HCT116 (cell line): ENCODE data around the gene MAPK8IP3. TPM values are rescaled to one million over a fixed set of nuclear protein-coding genes. Genes with fewer than 3 reads are reported as not detected.

Source experiments
- ATAC-seq: fragments of 200-7000 bp; cut with Tn5 transposase; 2 replicates; pipeline ENCODE4 v1.9.1; 2020; ENCODE audit warnings: mild to moderate bottlenecking, moderate library complexity
- BruUV-seq: library from RNA; stranded (reverse); fragments of 400-500 nt; replicated peaks from 2 replicates; lab custom pipeline; 2021; lab: Mats Ljungman, UMichigan
- CTCF ChIA-PET: fragments of 300-600 bp; sonication (Branson Sonifier 250); formaldehyde crosslinking; loops from one replicate; lab custom pipeline; 2021; ENCODE audit warnings: antibody characterized with exemption; lab: Charles Lee
- POLR2A ChIA-PET: fragments of 300-600, 350-600 bp; sonication (Branson Sonifier 250); formaldehyde crosslinking; loops from one replicate; lab custom pipeline; 2021; ENCODE audit warnings: antibody characterized with exemption; lab: Charles Lee
- RAD21 ChIA-PET, 2 experiments: fragments of 300-600 bp; sonication (Branson Sonifier 250); formaldehyde crosslinking; loops; one replicate each; lab custom pipeline; 2023; ENCODE audit warnings: low total read pairs in 2 of 2; ENCODE audit not compliant: uncharacterized antibody in 2 of 2, unreplicated experiment in 2 of 2, low non-redundant PET in 1 of 2; lab: Charles Lee
- DNase-seq: peaks from one replicate; pipeline ENCODE4 v3.0.0-alpha.2; 2010; ENCODE audit warnings: low read depth, low spot score
- H2AFZ ChIP-seq: fragments of 200-600 bp; shearing (Covaris generic), sonication (generic); 2 replicates; pipeline ENCODE4 v1.6.1; 2017; ENCODE audit warnings: low read depth, mixed run types, mixed read lengths, antibody characterized with exemption, low read length; ENCODE audit not compliant: poor library complexity, severe bottlenecking
- H3K27ac ChIP-seq: 2 replicates; pipeline ENCODE4 v1.5.1; 2012; ENCODE audit warnings: low read depth, low read length
- H3K27me3 ChIP-seq: fragments of 200-600 bp; sonication (generic); 2 replicates; pipeline ENCODE4 v1.6.1; 2016; ENCODE audit warnings: mixed run types, low read length, mixed read lengths; ENCODE audit not compliant: insufficient read depth
- H3K36me3 ChIP-seq, 2 experiments: fragments of 200-500 bp in 1 of 2; fragments of 200-600 bp in 1 of 2; sonication (Bioruptor generic) in 1 of 2; sonication (generic) in 1 of 2; 2 replicates each; pipeline versions ENCODE4 v1.5.1 to v1.6.1; 2014 to 2016; ENCODE audit warnings: low read length in 2 of 2, inconsistent platforms in 1 of 2, mixed read lengths in 1 of 2, mixed run types in 1 of 2; ENCODE audit not compliant: insufficient read depth in 2 of 2, control insufficient read depth in 1 of 2
- H3K4me1 ChIP-seq, 2 experiments: fragments of 200-600 bp in 1 of 2; sonication (generic) in 1 of 2; 2 replicates each; pipeline versions ENCODE4 v1.5.1 to v1.6.1; 2012 to 2017; ENCODE audit warnings: low read length in 2 of 2, inconsistent platforms in 1 of 2, mild to moderate bottlenecking in 1 of 2, mixed read lengths in 1 of 2, mixed run types in 1 of 2, moderate library complexity in 1 of 2; ENCODE audit not compliant: insufficient read depth in 2 of 2, control insufficient read depth in 1 of 2
- H3K4me2 ChIP-seq: fragments of 200-600 bp; sonication (generic); 2 replicates; pipeline ENCODE4 v1.6.1; 2017; ENCODE audit warnings: mixed run types, low read length, mixed read lengths
- H3K4me3 ChIP-seq, 2 experiments: fragments of 200-600 bp in 1 of 2; sonication (generic) in 1 of 2; replicated peaks in 1 of 2; 2 replicates each; pipeline ENCODE4 v1.5.1; 2011 to 2016; ENCODE audit warnings: low read length in 2 of 2, control low read depth in 1 of 2, low read depth in 1 of 2, mild to moderate bottlenecking in 1 of 2, mixed read lengths in 1 of 2, mixed run types in 1 of 2
- H3K79me2 ChIP-seq: fragments of 200-600 bp; sonication (generic); 2 replicates; pipeline ENCODE4 v1.6.1; 2017; ENCODE audit warnings: mild to moderate bottlenecking, mixed run types, low read length, moderate library complexity, mixed read lengths; ENCODE audit not compliant: insufficient read depth
- H3K9ac ChIP-seq: fragments of 200-600 bp; sonication (generic); 2 replicates; pipeline ENCODE4 v1.6.1; 2016; ENCODE audit warnings: low read length, mixed read lengths
- H3K9me2 ChIP-seq: fragments of 200-600 bp; sonication (generic), shearing (Covaris generic); 2 replicates; pipeline ENCODE4 v1.6.1; 2017; ENCODE audit warnings: mixed run types, mild to moderate bottlenecking, moderate library complexity; ENCODE audit not compliant: insufficient read depth
- H3K9me3 ChIP-seq, 2 experiments: fragments of 200-500 bp in 1 of 2; fragments of 200-600 bp in 1 of 2; sonication (Bioruptor generic) in 1 of 2; sonication (generic) in 1 of 2; 2 replicates each; pipeline ENCODE4 v1.6.1; 2014 to 2017; ENCODE audit warnings: low read length in 2 of 2, mixed read lengths in 2 of 2, inconsistent platforms in 1 of 2, low read depth in 1 of 2, mild to moderate bottlenecking in 1 of 2, mixed run types in 1 of 2, moderate library complexity in 1 of 2; ENCODE audit not compliant: control insufficient read depth in 1 of 2, insufficient read depth in 1 of 2
- H4K20me1 ChIP-seq: fragments of 200-600 bp; sonication (generic), shearing (Covaris generic); 2 replicates; pipeline ENCODE4 v1.6.1; 2017; ENCODE audit warnings: mixed run types, mild to moderate bottlenecking, moderate library complexity; ENCODE audit not compliant: insufficient read depth
- CBX3 ChIP-seq: IDR thresholded peaks from 2 replicates; pipeline ENCODE4 v1.6.1; 2012; ENCODE audit warnings: low read depth
- CEBPB ChIP-seq: IDR thresholded peaks from 2 replicates; pipeline ENCODE4 v1.6.1; 2012; ENCODE audit warnings: low read depth
- ELF1 ChIP-seq: IDR thresholded peaks from 2 replicates; pipeline ENCODE4 v1.6.1; 2012; ENCODE audit warnings: low read depth, borderline replicate concordance
- POLR2A ChIP-seq: IDR thresholded peaks from 2 replicates; pipeline ENCODE4 v1.7.0; 2011; ENCODE audit warnings: borderline replicate concordance; ENCODE audit not compliant: insufficient read depth, insufficient read length; ENCODE audit errors: extremely low read depth
- POLR2AphosphoS5 ChIP-seq: IDR thresholded peaks from 2 replicates; pipeline ENCODE4 v1.6.1; 2011; ENCODE audit warnings: mild to moderate bottlenecking, low read depth, low read length, moderate library complexity
- RAD21 ChIP-seq: IDR thresholded peaks from 2 replicates; pipeline ENCODE4 v1.6.1; 2012; ENCODE audit warnings: low read depth, mild to moderate bottlenecking
- SIN3A ChIP-seq: IDR thresholded peaks from 2 replicates; pipeline ENCODE4 v1.6.1; 2012; ENCODE audit warnings: low read depth
- TCF7L2 ChIP-seq: IDR thresholded peaks from 2 replicates; pipeline ENCODE4 v1.7.0; 2011; ENCODE audit warnings: borderline replicate concordance, inconsistent platforms; ENCODE audit not compliant: insufficient read depth, insufficient read length; ENCODE audit errors: extremely low read depth
- YY1 ChIP-seq: IDR thresholded peaks from 2 replicates; pipeline ENCODE4 v1.6.1; 2011; ENCODE audit warnings: low read length, low read depth, moderate library complexity, mild to moderate bottlenecking; ENCODE audit not compliant: insufficient replicate concordance; ENCODE audit errors: extremely low read depth
- ZFX ChIP-seq: fragments of 450-650 bp; IDR thresholded peaks from 2 replicates; pipeline ENCODE4 v1.6.1; 2017
- ZNF274 ChIP-seq: fragments of 200-500 bp; sonication (Bioruptor generic); IDR thresholded peaks from 2 replicates; pipeline ENCODE4 v1.6.1; 2014; ENCODE audit warnings: mild to moderate bottlenecking, low read depth, low read length, inconsistent platforms
- intact Hi-C: fragments of 100-400 bp; cut with micrococcal nuclease; formaldehyde crosslinking; loops from 2 replicates; pipeline ENCODE4 v1.10.0; 2022
- total RNA-seq: library from RNA; stranded (reverse); gene quantifications from one replicate; pipeline ENCODE4 v1.2.1, GENCODE V29; 2021; ENCODE audit not compliant: unreplicated experiment
- TF ChIP-seq, protein P1 (sequence below): IDR thresholded peaks from 2 replicates; pipeline ENCODE4 v1.6.1; 2012
- TF ChIP-seq, protein P2 (sequence below): IDR thresholded peaks from 2 replicates; pipeline ENCODE4 v1.6.1; 2012
- TF ChIP-seq, protein P3 (sequence below): IDR thresholded peaks from 2 replicates; pipeline ENCODE4 v1.6.1; 2012; ENCODE audit warnings: low read depth
- TF ChIP-seq, protein P4 (sequence below): IDR thresholded peaks from 2 replicates; pipeline ENCODE4 v1.6.1; 2011; ENCODE audit warnings: mild to moderate bottlenecking, low read length, moderate library complexity; ENCODE audit not compliant: insufficient replicate concordance; ENCODE audit errors: extremely low read depth

MAPK8IP3 gene
- total RNA-seq, 1 experiment from 2014 or later: 75.3 TPM

DNA sequence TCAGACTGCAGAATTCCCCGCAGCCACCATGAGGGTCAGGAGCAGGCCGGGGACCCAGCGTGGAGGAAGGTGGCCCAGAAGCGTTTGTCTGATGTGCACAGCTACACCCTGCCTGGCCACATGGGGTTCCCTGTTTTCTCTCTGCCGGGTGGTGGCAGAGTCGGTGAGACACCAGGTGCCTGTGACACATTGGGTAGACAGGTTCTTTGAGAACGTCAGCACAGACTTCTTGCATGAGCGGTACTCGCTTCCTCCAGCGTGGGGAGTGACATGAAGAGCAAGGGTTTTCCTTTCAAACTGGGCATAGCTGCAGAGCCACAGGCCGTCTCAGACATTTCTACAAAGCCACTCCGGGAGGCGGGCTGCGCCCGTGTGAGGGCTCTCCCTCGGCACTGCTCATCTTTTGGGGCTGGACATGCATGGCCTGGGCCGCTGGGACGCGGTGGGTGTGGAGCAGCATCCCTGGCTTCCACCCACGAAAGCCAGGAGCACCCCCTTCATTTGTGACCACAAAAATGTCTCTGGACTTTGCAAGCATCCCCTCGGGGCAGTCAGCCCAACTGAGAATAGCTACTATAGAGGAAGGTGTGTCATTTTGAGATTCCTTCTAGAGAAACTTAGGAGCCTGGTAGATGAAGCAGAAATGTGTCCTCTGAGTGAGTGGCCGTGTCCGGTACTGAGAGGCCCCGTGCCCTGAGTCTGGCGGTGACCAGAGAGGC is 39.3 kb downstream of the MAPK8IP3 start:
- no peaks in the 10 kb centered on the region for H4K20me1 ChIP-seq
- ATAC-seq (no peak; the same call in 1 of the 2 replicates), DNase-seq (no peak)
- H3K36me3 ChIP-seq: peaks cover 10 to 12% of the 10 kb centered on the region in 2 experiments; a peak in 3 of 4 replicates
- H3K4me3 ChIP-seq: no peak overlapping the region
- CTCF ChIA-PET: no interaction called here
- no peak overlapping the region for H3K9ac ChIP-seq
- H3K9me3 ChIP-seq: no peaks in the 10 kb centered on the region
- H2AFZ ChIP-seq: no peak overlapping the region
- H3K27ac ChIP-seq: no peak overlapping the region
- H3K27me3 ChIP-seq: no peaks in the 10 kb centered on the region
- H3K4me2 ChIP-seq: no peak overlapping the region
- H3K79me2 ChIP-seq: no peaks in the 10 kb centered on the region
- BruUV-seq: TSS peak; percentile 27
- H3K4me1 ChIP-seq: no peaks in the 10 kb centered on the region
- RAD21 ChIA-PET: no interaction called here
- H3K9me2 ChIP-seq: no peaks in the 10 kb centered on the region
- POLR2A ChIA-PET: no interaction called here
- no peak for TF ChIP-seq YY1
- no peak for TF ChIP-seq CEBPB
- TF ChIP-seq RAD21: no peak
- no peak for TF ChIP-seq ELF1
- TF ChIP-seq TCF7L2: no peak
- TF ChIP-seq POLR2AphosphoS5: no peak
- TF ChIP-seq, protein P1, sequence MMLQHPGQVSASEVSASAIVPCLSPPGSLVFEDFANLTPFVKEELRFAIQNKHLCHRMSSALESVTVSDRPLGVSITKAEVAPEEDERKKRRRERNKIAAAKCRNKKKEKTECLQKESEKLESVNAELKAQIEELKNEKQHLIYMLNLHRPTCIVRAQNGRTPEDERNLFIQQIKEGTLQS: no peak
- TF ChIP-seq, protein P2, sequence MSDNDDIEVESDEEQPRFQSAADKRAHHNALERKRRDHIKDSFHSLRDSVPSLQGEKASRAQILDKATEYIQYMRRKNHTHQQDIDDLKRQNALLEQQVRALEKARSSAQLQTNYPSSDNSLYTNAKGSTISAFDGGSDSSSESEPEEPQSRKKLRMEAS: no peak
- TF ChIP-seq POLR2A: no peak
- TF ChIP-seq, protein P3, sequence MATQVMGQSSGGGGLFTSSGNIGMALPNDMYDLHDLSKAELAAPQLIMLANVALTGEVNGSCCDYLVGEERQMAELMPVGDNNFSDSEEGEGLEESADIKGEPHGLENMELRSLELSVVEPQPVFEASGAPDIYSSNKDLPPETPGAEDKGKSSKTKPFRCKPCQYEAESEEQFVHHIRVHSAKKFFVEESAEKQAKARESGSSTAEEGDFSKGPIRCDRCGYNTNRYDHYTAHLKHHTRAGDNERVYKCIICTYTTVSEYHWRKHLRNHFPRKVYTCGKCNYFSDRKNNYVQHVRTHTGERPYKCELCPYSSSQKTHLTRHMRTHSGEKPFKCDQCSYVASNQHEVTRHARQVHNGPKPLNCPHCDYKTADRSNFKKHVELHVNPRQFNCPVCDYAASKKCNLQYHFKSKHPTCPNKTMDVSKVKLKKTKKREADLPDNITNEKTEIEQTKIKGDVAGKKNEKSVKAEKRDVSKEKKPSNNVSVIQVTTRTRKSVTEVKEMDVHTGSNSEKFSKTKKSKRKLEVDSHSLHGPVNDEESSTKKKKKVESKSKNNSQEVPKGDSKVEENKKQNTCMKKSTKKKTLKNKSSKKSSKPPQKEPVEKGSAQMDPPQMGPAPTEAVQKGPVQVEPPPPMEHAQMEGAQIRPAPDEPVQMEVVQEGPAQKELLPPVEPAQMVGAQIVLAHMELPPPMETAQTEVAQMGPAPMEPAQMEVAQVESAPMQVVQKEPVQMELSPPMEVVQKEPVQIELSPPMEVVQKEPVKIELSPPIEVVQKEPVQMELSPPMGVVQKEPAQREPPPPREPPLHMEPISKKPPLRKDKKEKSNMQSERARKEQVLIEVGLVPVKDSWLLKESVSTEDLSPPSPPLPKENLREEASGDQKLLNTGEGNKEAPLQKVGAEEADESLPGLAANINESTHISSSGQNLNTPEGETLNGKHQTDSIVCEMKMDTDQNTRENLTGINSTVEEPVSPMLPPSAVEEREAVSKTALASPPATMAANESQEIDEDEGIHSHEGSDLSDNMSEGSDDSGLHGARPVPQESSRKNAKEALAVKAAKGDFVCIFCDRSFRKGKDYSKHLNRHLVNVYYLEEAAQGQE: no peak
- TF ChIP-seq SIN3A: no peak
- TF ChIP-seq ZNF274: no peak
- TF ChIP-seq ZFX: no peak
- no peak for TF ChIP-seq CBX3
- TF ChIP-seq, protein P4, sequence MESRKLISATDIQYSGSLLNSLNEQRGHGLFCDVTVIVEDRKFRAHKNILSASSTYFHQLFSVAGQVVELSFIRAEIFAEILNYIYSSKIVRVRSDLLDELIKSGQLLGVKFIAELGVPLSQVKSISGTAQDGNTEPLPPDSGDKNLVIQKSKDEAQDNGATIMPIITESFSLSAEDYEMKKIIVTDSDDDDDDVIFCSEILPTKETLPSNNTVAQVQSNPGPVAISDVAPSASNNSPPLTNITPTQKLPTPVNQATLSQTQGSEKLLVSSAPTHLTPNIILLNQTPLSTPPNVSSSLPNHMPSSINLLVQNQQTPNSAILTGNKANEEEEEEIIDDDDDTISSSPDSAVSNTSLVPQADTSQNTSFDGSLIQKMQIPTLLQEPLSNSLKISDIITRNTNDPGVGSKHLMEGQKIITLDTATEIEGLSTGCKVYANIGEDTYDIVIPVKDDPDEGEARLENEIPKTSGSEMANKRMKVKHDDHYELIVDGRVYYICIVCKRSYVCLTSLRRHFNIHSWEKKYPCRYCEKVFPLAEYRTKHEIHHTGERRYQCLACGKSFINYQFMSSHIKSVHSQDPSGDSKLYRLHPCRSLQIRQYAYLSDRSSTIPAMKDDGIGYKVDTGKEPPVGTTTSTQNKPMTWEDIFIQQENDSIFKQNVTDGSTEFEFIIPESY: no peak
- intact Hi-C loops: no loop called here
